AG04450 (cell line): ENCODE data around the gene PKD1. TPM values are rescaled to one million over a fixed set of nuclear protein-coding genes. Genes with fewer than 3 reads are reported as not detected.

Experiments
- CTCF ChIA-PET: fragments of 300-600, 350-600 bp; formaldehyde crosslinking; extraction: SDS; loops from one replicate; lab custom pipeline; 2022; ENCODE audit warnings: antibody characterized with exemption, inconsistent platforms; lab: Charles Lee
- POLR2A ChIA-PET: fragments of 350-600 bp; formaldehyde crosslinking; extraction: SDS; loops from one replicate; lab custom pipeline; 2021; ENCODE audit warnings: antibody characterized with exemption, inconsistent platforms; lab: Yijun Ruan, JAX
- DNase-seq: peaks from one replicate; pipeline ENCODE4 v3.0.0-alpha.2; 2011; ENCODE audit warnings: low read depth, low spot score
- H3K27ac ChIP-seq: one replicate; pipeline ENCODE4 v1.5.1; 2012; ENCODE audit warnings: low read depth, low read length, control low read depth
- H3K27me3 ChIP-seq: one replicate; pipeline ENCODE4 v1.6.0; 2012; ENCODE audit warnings: low read length; ENCODE audit not compliant: control insufficient read depth, insufficient read depth
- H3K4me3 ChIP-seq: 2 replicates; pipeline ENCODE4 v1.5.1; 2011; ENCODE audit warnings: mild to moderate bottlenecking, low read depth, low read length, control low read depth
- H3K9me3 ChIP-seq: 2 replicates; pipeline ENCODE4 v1.5.1; 2012; ENCODE audit warnings: low read length; ENCODE audit not compliant: control insufficient read depth, insufficient read depth
- CTCF ChIP-seq: IDR thresholded peaks from 2 replicates; pipeline ENCODE4 v1.5.1; 2011; ENCODE audit warnings: low read depth, low read length, control low read depth, inconsistent platforms
- polyA plus RNA-seq: library from polyadenylated mRNA; depleted of rRNA; stranded (reverse); fragments of >200 nt; gene quantifications from 2 replicates; pipeline ENCODE4 v1.2.3, GENCODE V29; 2011

Gene PKD1
- polyA plus RNA-seq, 1 experiment, result 16.1 TPM

- Histone ChIP-seq H3K9me3 (no peaks in the 10 kb centered on the region), H3K27me3 (no peaks in the 10 kb centered on the region), H3K27ac (no peak overlapping the region), H3K4me3 (no peak overlapping the region)
- TF ChIP-seq CTCF, result no peak
- DNase-seq, result no peak
- POLR2A ChIA-PET, result interaction anchor here (0.6 to 0.7 kb wide), 3 partner anchors 13 to 94 kb away, joined by 4 to 5 read pairs (median 4); partner anchors contain the start of gene RPS2
- CTCF ChIA-PET, result no interaction called here
These were observed 76.8 kb downstream of the PKD1 start for GRCh38 chr16:2058872-2059271.

- no peak overlapping the region for H3K27ac ChIP-seq
- POLR2A ChIA-PET, result interaction anchor here (0.7 kb wide), 1 partner anchor 26 kb away, joined by 5 read pairs; no protein-coding TSS in a partner anchor
- no peaks in the 10 kb centered on the region for H3K9me3 ChIP-seq
- no peaks in the 10 kb centered on the region for H3K27me3 ChIP-seq
- no peak for DNase-seq
- H3K4me3 ChIP-seq, result no peak overlapping the region
- CTCF ChIA-PET, result no interaction called here
- TF ChIP-seq CTCF, result no peak
These were observed 77.3 kb downstream of the PKD1 start for GRCh38 chr16:2058420-2058819.

- ChIA-PET CTCF (interaction anchor here (1.8 to 2.2 kb wide), 2 partner anchors 33 to 83 kb away, joined by 7 to 49 read pairs; no protein-coding TSS in a partner anchor), POLR2A (no interaction called here)
- no peak for TF ChIP-seq CTCF
These were observed 78.3 kb downstream of the PKD1 start for GRCh38 chr16:2057438-2057837.

GRCh38 chr16:2056681-2057407 lies 78.9 kb downstream of the PKD1 start:
- no peak overlapping the region for H3K4me3 ChIP-seq
- TF ChIP-seq CTCF, result 0 out of 2 replicates have a peak, but pooled peaks have one; percentile 10
- no peaks in the 10 kb centered on the region for H3K27me3 ChIP-seq
- DNase-seq, result no peak
- ChIA-PET CTCF (interaction anchor here (0.7 to 2.2 kb wide), 3 partner anchors 33 to 84 kb away, joined by 3 to 49 read pairs (median 7); partner anchors contain the start of gene NPW), POLR2A (no interaction called here)
- H3K27ac ChIP-seq, result no peak overlapping the region
- no peaks in the 10 kb centered on the region for H3K9me3 ChIP-seq

More at GRCh38 chr16:2057438-2057837, 78.3 kb downstream of the PKD1 start:
- Histone ChIP-seq H3K4me3 (no peak overlapping the region), H3K27me3 (no peaks in the 10 kb centered on the region), H3K9me3 (no peaks in the 10 kb centered on the region), H3K27ac (no peak overlapping the region)
- DNase-seq, result no peak

GRCh38 chr16:2056077-2056476 lies 79.6 kb downstream of the PKD1 start:
- Histone ChIP-seq H3K27ac (no peak overlapping the region), H3K9me3 (no peaks in the 10 kb centered on the region), H3K4me3 (no peak overlapping the region), H3K27me3 (no peaks in the 10 kb centered on the region)
- TF ChIP-seq CTCF, result peak; percentile 34; the same call in 1 of the 2 replicates
- ChIA-PET CTCF (interaction anchor here (0.7 to 2.2 kb wide), 3 partner anchors 32 to 84 kb away, joined by 3 to 49 read pairs (median 7); partner anchors contain the start of gene NPW), POLR2A (interaction anchor here (0.5 to 1.9 kb wide), 3 partner anchors 29 to 99 kb away, joined by 3 to 5 read pairs (median 5); partner anchors contain the start of gene TRAF7)
- no peak for DNase-seq
